Ecto neural progenitor cell (in vitro differentiated cells): Measurements from ENCODE around the gene DTHD1.

Source experiments
- DNase-seq: peaks from one replicate; pipeline ENCODE4 v3.0.0-alpha.2; 2018; ENCODE audit warnings: low spot score

DTHD1 gene

DNA sequence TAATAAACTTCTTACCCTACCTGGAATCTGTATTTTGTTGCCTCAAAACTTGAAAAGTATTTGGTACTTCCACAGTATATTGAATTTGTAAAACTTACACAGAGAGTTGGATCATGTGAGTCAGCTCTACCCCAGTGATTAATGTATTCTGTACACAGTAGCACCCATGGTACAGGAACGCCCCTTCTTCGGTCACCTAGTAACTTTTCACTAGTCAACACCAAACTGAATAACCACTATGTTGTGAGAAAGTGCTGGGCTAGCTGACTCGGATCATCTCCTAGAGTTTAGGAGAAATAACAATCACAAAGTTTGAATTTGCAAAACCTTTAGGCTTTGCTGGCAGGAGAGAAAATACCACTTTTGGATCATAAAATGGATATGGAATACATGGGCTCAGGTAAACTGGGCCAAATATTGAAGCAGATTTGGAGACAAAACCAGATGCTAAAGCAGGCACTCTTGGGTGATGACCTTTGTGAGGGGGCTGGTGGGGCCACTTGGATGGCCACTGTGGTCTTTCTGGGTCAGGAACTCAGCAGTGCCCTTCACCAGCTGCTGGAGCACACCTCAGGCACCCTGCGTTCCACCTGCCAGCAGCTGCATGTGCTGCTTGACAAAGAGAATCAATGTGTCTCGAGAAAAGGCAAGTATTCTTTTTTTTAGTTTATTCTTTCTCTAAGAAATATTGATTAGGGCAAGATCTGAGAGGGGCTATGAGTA is at the start of gene DTHD1:
Gene DTHD1, plus strand, starts transcription at position 233 of the 723 bp plus-strand sequence. Its CDS starts 143 bp downstream, at position 376.
- DNase-seq: no peak

- no peak for DNase-seq
Measured at GRCh38 chr4:36233567-36234266, 47.7 kb upstream of the DTHD1 start.

GRCh38 chr4:36235306-36235705 is 46.1 kb upstream of the DTHD1 start:
- DNase-seq: no peak

GRCh38 chr4:36236159-36236558 is 45.3 kb upstream of the DTHD1 start:
- no peak for DNase-seq

- DNase-seq: no peak
Measured at GRCh38 chr4:36237366-36238313, 43.8 kb upstream of the DTHD1 start.

- DNase-seq: no peak
Measured at GRCh38 chr4:36241771-36242170, 39.6 kb upstream of the DTHD1 start.

- no peak for DNase-seq
Measured at GRCh38 chr4:36242629-36243354, 38.6 kb upstream of the DTHD1 start.

DNA sequence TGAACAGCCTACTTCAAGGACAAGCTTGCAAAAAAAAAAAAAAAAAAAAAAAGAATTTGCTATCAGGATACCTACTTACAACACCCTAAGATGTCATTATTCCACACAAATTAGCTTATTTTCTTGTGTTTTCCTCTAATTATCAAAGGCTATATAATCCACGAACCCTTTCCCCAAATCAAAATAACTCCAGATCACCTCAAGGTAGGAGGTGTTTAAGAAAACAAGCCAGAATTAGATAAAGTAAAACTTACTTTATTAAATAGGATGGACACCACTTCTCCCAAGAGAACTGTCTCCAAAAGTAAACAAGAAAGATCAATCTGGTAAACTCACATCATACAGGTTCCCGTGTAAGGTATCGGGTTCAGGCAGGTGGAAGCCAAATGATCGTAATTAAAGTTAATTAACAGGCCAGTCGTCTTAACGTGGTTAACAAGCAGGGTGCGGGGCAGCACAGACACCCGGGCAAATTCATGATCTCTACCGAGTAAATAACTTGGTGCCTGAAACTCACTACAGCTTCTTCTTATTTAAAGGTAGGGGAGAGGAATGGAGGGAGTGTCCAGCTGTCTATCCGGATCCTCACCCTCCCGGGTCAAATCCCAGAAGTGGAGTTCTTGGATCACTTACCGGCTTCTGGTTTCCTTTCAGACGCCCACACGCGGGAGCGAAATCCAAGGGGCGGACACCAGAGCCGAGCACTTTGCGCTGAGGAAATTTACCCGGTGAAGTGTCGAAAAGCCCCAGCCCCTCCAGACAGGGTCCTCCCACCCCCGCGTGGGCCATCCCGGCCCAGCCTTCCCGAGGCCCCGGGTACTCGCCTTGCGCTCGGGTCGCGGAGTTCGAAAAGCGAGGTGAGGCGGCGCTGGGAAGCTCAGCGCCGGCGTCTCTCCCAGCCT is 37.8 kb upstream of the DTHD1 start:
- DNase-seq: no peak

DNA sequence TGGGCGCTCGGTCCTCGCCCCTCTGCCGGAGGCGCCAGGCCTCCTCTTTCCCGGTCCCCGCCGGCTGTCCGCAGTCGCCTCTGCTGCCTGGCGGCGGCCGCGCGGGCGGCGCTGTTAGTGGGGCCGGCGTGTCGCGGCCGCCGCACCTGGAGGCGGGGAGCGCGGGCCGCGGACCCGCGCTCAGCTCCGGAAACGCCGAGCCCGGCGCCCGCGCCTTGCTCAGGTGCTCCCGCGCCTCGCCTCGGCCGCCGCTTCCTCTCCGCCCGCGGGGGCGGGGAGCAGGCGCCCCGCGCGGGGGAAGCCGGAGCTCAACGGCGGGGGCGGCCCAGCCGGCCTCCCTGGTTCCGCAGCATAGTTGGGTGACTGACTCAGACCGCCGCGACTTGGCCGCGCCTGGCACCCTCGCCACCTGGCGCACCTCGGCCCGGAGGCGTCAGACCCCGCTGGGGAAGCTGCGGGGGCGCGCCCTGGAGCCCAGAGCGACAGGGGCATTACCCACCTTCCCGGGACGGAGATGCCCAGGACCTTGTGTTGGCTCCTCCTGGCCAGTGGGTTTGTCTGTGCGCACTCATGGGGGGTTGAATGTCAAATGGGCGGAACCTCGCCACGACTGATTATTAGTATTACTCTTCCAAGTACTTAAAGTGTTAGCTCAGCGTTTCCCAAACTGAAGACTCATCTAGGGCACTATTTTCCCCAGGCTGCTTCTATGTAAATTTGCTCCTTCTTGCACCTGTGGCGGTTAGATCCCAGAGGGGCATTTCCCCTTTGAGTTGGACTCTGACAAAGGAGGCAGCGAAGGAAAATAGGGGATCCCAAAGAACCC is 36.9 kb upstream of the DTHD1 start, which contains the start of gene ARAP2:
Gene ARAP2, minus strand, starts transcription at position 258 of the 826 bp plus-strand sequence. CDS start 15,028 bp downstream, outside the sequence.
- peak; percentile 69 for DNase-seq

GRCh38 chr4:36249610-36250009 is 31.8 kb upstream of the DTHD1 start:
- DNase-seq: no peak

- DNase-seq: no peak
Measured at GRCh38 chr4:36251983-36252382, 29.4 kb upstream of the DTHD1 start.

DNA sequence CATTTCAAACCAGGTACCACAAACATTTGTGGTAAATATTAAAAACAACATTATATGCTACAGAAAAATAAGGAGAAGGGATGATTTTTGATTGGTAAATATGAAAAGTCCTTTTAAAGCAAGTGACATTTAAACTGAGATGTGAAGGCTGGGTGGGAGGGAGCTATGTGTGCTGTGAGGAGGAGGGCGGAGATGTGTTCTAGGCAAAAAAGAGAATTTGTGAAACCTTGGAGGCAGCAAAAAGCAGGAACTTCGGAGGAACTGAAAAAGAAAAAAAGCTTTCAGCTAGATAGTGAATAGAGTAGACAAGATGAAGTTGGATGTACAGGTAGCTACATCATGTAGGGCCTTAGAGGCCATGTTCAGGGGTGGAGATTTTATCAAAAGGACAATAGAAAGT is 27.0 kb upstream of the DTHD1 start:
- DNase-seq: no peak

DNA sequence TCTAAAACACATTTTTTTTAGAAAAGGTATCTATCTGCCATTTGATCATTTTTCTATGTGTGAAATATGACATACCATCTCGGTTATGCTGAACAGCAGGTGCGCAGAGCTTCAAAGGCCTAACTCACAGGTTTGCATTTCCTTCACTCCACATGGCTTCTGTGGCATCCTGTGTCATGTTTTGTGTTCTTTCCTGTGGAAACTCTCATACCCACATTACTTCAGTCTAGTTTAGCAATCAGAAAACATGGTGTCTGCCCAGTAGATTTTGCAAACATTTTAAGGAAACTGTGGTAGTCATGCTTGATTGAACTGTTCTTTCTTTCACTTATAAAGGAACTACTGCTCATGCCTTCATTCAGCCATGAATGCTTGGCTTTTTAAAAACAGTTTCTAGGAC is 25.8 kb upstream of the DTHD1 start:
- no peak for DNase-seq

DNA sequence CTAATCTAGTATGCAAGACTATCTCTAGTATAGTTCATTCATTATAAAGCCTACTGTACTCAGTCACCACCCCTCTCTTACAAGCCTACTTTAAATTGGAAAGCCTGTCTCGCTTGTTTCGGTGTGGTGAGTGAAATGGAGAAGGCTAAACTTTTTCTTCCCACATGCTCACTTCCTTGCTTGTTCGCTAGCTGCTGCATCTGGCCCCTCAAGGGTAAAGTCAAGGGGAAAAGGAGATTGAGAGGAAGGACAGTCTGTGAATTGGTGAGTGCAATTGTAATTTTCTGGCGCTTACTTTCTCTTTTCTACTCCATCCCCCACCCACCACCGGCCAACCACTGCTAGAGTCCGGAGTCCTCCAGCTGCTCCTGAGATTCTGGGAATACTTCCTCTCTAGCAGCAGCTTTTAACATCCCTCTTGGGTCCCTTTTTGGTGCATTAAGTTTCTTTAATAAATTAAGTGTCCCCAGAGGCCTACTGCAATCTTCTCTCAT is 25.0 kb upstream of the DTHD1 start:
- no peak for DNase-seq

DNA sequence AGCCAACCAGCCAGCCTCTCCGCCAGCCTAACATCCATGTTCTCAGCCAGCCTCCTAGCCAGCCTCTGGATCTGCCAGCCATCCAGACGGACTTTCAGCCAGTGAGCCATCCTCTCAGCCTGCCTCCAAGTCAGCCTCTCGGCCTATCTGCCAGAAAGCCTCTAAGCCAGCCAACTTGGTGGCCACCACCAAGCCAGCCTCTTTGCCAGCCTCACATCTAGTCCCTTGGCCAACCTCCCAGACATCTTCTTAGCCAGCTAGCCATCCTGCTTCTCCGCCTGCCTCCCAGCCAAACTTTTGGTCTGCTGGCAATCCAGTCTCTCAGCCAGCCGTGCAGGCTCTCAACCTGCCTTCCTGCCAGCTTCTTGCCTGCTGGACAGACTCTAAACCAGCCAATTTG is 20.7 kb upstream of the DTHD1 start:
- DNase-seq: no peak

DNA sequence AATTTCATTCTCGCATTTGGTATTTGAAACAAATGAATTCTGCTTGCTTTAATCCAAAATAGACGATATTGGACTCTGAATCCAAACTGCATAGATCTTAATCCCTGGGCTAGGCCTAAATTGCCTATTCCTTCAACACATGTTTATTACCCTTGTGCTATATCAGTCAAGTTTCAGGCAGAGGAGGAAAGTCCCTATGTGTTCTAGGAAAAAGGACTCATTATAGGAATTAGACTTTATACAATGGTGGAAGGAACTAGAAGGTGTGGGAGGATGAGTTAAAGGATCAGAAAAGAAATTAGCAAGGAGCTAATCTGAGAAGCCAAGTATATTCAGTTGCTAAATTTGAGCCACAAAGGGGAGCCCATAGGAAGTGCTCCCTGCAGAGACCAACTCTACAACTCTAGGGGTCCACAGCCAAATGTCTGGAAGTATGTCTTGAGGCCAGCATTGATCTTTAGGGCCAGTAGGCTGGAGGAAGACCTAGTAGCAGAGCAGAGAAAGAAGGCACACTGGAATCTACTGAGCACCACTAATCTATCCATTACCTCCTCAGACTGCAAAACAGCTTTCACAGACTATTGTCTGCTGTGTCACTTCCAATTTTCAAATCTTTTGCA is 17.1 kb upstream of the DTHD1 start:
- no peak for DNase-seq

DNA sequence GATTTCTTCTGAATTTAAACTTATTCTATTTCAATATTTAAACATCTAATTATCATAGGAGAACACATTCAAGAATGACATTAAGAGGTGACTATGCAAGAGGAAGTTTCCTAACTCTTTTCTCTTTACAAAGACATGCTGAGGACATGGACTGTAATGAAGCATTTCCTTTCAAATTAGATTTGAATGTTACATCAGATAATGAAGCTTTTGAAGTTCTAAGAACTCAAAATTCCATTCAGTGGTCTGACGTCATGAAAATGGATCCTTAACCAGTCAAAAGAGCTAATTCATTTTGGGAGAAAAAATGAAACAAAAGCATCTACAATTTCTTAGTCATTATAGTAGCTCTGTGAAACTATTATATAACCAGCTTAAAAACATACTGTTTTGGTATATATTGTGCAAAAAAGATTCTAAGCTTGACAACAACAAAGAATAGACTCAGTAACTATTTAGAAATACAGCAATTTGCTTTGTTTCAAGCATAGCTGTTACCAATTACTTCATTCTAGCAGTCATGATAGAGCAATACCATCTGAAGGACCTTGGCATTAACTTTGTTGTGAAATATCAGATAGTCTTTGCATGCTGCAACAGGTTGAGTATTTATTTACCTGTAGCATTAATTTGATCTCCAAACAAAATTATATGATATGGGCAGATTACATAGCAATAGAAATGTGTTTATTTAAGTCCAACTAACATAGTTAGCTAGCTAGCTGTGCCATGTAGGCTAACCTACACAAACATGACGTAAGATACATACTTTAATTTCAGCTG is 13.7 kb upstream of the DTHD1 start:
- DNase-seq: no peak

DNA sequence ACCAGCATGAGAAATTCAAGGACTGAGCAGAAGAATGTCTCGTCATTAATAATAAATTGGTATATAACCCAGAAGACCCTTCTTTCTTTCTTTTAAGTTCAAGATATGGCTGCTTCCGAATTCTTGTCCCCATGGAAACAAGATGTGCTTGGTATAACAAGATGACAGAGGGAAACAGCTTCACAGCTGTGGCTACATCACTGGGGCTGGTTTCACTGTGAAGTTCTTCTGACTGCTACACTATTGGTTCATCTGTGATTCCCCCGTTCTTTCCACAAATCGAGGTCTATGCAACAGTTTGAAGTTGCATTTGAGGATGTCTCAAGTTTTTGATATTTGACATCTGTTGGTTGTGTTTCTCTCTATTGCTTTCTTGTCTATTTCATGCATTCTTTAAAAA is 12.3 kb upstream of the DTHD1 start:
- no peak for DNase-seq
